MM.1S (cell line): ENCODE measurements around the gene ZNF132.

Experiments used
- CTCF ChIP-seq: fragments of 300-600 bp; sonication (generic); IDR thresholded peaks from 2 replicates; pipeline ENCODE4 v1.5.1; 2016; ENCODE audit warnings: antibody characterized with exemption, low read length, mixed read lengths
- EZH2 ChIP-seq: fragments of 300-600 bp; sonication (generic); optimal IDR thresholded peaks from 2 replicates; pipeline ENCODE3; 2017; ENCODE audit warnings: low read depth, mild to moderate bottlenecking, antibody characterized with exemption, low read length, mixed read lengths
- EZH2phosphoT487 ChIP-seq: fragments of 300-600 bp; sonication (generic); IDR thresholded peaks from 2 replicates; pipeline ENCODE4 v1.6.1; 2018; ENCODE audit warnings: antibody characterized with exemption, low read length

DNA sequence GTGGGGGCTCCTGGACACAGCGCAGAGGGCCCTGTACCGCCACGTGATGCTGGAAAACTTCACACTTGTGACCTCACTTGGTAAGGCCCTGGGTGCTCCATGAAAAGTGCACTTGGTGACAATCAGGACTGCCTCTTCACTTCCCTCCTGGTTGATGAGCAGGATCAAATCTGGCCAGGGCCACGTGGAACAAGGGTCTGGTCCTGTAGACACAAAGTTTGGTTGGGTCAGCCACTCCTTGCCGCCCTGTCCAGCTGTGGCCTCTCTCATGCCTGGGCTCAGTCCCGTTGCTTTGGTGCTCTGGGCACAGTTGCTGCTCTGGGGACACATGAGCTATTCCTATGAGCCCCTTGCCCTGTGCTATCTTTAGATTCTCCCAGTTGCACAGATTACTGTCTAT, 13.8 kb upstream of the ZNF132 start:
- no peak for TF ChIP-seq CTCF
- TF ChIP-seq EZH2: no peak
- no peak for TF ChIP-seq EZH2phosphoT487
